Measurements from ENCODE around the gene SART1. TPM values are rescaled to one million over a fixed set of nuclear protein-coding genes. Genes with fewer than 3 reads are reported as not detected.

Gene SART1
- total RNA-seq, 2 donors from 2014 or later: 20.7 to 42.5 TPM

DNA sequence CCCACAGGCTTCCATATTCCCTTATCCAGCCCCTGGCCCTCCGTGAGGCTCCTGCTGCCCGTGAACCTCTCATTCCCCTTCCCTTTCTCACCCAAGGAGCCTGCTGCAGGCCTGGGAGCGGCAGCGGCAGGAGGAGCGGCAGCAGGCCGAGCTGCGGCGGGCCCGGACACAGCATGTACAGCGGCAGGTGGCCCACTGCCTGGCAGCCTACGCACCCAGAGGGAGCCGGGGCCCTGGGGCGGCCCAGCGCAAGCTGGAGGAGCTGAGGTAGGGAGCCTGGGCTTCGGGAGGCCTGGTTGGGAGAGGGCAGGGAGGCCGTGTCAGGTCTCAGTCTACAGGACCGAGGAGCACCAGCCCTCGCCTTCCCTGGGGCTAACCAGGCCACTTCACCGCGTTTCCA is 8.1 kb upstream of the SART1 start:
- no peak overlapping the region for H3K27ac ChIP-seq
- TF ChIP-seq, protein P1, sequence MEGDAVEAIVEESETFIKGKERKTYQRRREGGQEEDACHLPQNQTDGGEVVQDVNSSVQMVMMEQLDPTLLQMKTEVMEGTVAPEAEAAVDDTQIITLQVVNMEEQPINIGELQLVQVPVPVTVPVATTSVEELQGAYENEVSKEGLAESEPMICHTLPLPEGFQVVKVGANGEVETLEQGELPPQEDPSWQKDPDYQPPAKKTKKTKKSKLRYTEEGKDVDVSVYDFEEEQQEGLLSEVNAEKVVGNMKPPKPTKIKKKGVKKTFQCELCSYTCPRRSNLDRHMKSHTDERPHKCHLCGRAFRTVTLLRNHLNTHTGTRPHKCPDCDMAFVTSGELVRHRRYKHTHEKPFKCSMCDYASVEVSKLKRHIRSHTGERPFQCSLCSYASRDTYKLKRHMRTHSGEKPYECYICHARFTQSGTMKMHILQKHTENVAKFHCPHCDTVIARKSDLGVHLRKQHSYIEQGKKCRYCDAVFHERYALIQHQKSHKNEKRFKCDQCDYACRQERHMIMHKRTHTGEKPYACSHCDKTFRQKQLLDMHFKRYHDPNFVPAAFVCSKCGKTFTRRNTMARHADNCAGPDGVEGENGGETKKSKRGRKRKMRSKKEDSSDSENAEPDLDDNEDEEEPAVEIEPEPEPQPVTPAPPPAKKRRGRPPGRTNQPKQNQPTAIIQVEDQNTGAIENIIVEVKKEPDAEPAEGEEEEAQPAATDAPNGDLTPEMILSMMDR (IDR thresholded peaks at IDR 0.05): no peak
- no peak overlapping the region for H3K4me3 ChIP-seq
- H3K27me3 ChIP-seq: no peaks in the 10 kb centered on the region
- no peaks in the 10 kb centered on the region for H3K4me1 ChIP-seq
- no peaks in the 10 kb centered on the region for H3K36me3 ChIP-seq
- no peaks in the 10 kb centered on the region for H3K9me3 ChIP-seq
- DNase-seq (ENCODE audit: low spot score): no peak

DNA sequence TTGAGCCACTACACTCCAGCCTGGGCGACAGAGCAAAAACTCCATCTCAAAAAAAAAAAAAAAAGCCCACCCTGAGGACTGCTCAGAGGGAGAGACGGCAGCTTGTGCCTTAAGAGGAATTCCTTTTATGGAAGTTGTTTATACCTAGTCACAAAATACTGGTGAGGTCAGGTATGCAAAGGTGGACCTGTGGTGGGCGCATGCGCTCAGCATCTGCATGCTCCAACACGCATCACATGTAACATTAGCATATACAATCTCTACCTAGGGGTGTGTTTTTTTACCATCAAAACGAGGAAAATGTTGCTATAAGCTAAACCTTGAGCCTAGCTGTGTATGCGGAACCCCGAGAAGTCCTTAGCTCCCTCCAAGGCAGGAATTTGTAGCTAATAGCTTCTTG is 6.8 kb upstream of the SART1 start:
- TF ChIP-seq, protein P1 (IDR thresholded peaks at IDR 0.05): no peak
- H3K4me1 ChIP-seq: no peaks in the 10 kb centered on the region
- no peaks in the 10 kb centered on the region for H3K36me3 ChIP-seq
- H3K27ac ChIP-seq: no peak overlapping the region
- no peaks in the 10 kb centered on the region for H3K27me3 ChIP-seq
- H3K4me3 ChIP-seq: no peak overlapping the region
- DNase-seq (ENCODE audit: low spot score): no peak
- H3K9me3 ChIP-seq: no peaks in the 10 kb centered on the region

DNA sequence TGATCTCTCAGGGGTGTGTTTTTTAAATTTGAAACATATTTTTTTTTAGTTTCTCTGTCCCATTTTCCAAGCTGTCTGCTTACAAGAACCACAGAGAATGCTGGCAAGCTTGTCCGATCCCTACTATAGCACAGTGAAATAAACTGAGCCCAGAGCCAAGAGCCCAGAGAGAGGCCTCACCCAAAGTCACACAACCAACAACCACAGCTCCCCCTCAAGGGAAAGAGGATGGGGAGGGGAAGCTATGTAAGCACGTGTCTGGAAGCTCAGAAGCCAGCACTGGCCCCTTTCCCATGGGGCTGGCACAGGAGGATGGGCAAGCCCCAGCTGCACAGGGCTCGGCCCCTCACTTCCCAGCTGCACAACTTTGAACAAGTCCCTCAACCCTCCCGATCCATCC is 3.2 kb upstream of the SART1 start:
- Histone ChIP-seq H3K9me3 (no peaks in the 10 kb centered on the region), H3K4me1 (peaks cover 0 to 20% of the 10 kb centered on the region in 2 donors), H3K36me3 (no peaks in the 10 kb centered on the region), H3K27me3 (no peaks in the 10 kb centered on the region), H3K4me3 (no peak overlapping the region), H3K27ac (no peak overlapping the region)
- DNase-seq (ENCODE audit: low spot score): no peak
- TF ChIP-seq, protein P1 (IDR thresholded peaks at IDR 0.05): no peak

DNA sequence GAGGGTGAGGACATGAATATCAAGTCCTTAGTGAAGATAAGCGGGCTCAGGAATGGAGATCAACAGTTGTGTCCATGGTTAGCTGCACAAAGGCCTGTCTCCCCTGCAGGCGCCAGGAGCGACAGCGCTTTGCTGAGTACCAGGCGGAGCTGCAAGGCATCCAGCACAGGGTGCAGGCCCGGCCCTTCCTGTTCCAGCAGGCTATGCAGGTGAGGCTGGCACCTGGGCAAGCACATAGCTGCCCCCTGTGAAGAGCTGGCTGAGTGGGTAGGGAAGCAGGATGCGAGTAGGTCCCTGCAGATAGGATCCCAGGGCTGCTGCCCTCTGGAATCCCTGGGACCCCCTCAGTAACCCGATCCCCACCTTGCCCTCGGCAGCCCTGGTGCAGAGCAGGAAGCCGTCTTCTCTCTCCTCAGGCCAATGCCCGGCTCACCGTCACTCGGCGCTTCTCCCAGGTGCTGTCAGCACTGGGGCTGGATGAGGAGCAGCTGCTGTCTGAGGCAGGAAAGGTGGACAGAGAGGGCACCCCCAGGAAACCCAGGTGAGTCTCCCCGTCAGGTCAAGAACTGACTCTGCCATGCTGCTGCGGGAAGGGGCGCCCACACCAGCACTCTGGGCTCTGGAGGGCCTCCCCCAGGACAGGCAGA is 2.6 kb upstream of the SART1 start:
- Histone ChIP-seq H3K27me3 (no peaks in the 10 kb centered on the region), H3K9me3 (no peaks in the 10 kb centered on the region), H3K27ac (no peak overlapping the region), H3K4me3 (no peak overlapping the region), H3K4me1 (peaks cover 0 to 26% of the 10 kb centered on the region in 2 donors), H3K36me3 (peaks cover under 1% of the 10 kb centered on the region)
- TF ChIP-seq, protein P1 (IDR thresholded peaks at IDR 0.05): no peak
- no peak for DNase-seq (ENCODE audit: low spot score)

DNA sequence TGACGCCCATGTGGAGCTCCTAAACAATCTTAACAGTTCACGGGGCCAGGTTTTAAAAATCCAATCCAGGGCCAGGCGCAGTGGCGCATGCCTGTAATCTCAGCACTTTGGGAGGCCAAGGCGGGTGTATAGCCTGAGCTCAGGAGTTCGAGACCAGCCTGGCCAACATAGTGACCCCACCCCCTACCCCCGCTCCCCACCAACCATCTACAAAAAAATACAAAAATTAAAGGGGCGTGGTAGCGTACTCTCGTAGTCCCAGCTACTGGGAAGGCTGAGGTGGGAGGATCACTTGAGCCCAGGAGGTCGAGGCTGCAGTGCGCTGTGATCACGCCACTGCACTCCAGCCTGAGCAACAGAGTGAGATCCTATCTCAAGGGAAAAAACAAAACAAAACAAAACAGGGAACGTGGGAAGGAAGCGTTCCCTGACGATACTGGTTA is 689 bp upstream of the SART1 start:
- H3K4me3 ChIP-seq: peak overlapping the region; percentile 91 to 100
- H3K27me3 ChIP-seq: no peaks in the 10 kb centered on the region
- peak overlapping the region; percentile 87 to 91 for H3K27ac ChIP-seq
- H3K4me1 ChIP-seq: peaks cover 0 to 27% of the 10 kb centered on the region in 2 donors
- TF ChIP-seq, protein P1 (IDR thresholded peaks at IDR 0.05): no peak
- peaks cover 20% of the 10 kb centered on the region for H3K36me3 ChIP-seq
- no peaks in the 10 kb centered on the region for H3K9me3 ChIP-seq
- DNase-seq (ENCODE audit: low spot score): no peak

DNA sequence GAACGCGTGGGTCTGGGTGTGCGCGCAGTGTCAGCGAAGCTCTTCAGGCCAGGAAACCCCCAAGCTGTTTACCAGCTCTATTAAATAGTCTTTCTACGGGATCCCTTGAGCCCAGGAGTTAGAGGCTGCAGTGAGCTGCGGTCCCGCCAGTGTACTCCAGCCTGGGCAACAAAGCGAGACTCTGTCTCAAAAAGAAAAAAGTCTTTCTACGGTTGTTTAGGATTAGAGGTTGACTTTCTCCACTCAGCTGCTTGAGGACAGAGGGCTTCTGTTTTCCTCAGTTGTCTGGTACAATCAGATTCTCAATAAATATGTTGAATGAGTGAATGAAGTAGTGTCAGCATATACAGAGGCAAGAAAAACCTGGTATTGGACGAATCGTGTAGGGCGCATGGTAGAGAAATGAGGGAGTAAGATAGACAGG is 619 bp downstream of the SART1 start:
- H3K27ac ChIP-seq: peak overlapping the region; percentile 87 to 91
- H3K36me3 ChIP-seq: peaks cover 33% of the 10 kb centered on the region
- peak overlapping the region; percentile 91 to 100 for H3K4me3 ChIP-seq
- H3K27me3 ChIP-seq: no peaks in the 10 kb centered on the region
- TF ChIP-seq, protein P1 (IDR thresholded peaks at IDR 0.05): no peak
- H3K4me1 ChIP-seq: peaks cover 0 to 27% of the 10 kb centered on the region in 2 donors
- H3K9me3 ChIP-seq: no peaks in the 10 kb centered on the region
- no peak for DNase-seq (ENCODE audit: low spot score)
